Transverse colon (tissue), 4 donors: ENCODE results near the gene ATF6B. TPM values are rescaled to one million over a fixed set of nuclear protein-coding genes. Genes with fewer than 3 reads are reported as not detected.
A peak's percentile ranks its signal among the peaks of the same experiment; 100 is the strongest.

Experiments
- DNase-seq: peaks from one replicate; pipeline ENCODE4 v3.0.0-alpha.2; 2019
- H3K27ac ChIP-seq, 4 donors: fragments of 200-600 bp; sonication (generic); 2 replicates each; pipeline ENCODE4 v1.5.1; 2016 to 2018; ENCODE audit warnings: inconsistent platforms in 4 of 4
- H3K27me3 ChIP-seq: fragments of 200-600 bp; sonication (generic); 2 replicates; pipeline ENCODE4 v1.5.1; 2017; ENCODE audit warnings: inconsistent platforms
- H3K36me3 ChIP-seq, 4 donors: fragments of 200-600 bp; sonication (generic); 2 replicates each; pipeline ENCODE4 v1.5.1; 2017 to 2019; ENCODE audit warnings: inconsistent platforms in 4 of 4
- H3K4me1 ChIP-seq, 4 donors: fragments of 200-600 bp; sonication (generic); 2 replicates each; pipeline ENCODE4 v1.5.1; 2017 to 2020; ENCODE audit warnings: inconsistent platforms in 4 of 4
- H3K4me3 ChIP-seq, 4 donors: fragments of 200-600 bp; sonication (generic); 1 replicate in 1 of 4; 2 replicates in 3 of 4; pipeline versions ENCODE4 v1.5.1 to v1.6.1; 2017 to 2019; ENCODE audit warnings: inconsistent platforms in 4 of 4
- H3K9me3 ChIP-seq, 2 donors: fragments of 200-600 bp; sonication (generic); 2 replicates each; pipeline ENCODE4 v1.5.1; 2017 to 2019; ENCODE audit warnings: inconsistent platforms in 2 of 2
- CTCF ChIP-seq, 5 experiments: fragments of 200-600 bp in 3 of 5; fragments of 450-650 bp in 2 of 5; sonication (generic) in 3 of 5; IDR thresholded peaks; 1 replicate in 2 of 5; 2 replicates in 3 of 5; pipeline ENCODE4 v1.5.1; 2016 to 2017; ENCODE audit warnings: antibody characterized with exemption in 5 of 5, inconsistent platforms in 3 of 5, mild to moderate bottlenecking in 2 of 5, moderate library complexity in 1 of 5
- EP300 ChIP-seq: sonication (generic); formaldehyde crosslinking; IDR thresholded peaks from one replicate; pipeline ENCODE4 v1.6.1; 2017; ENCODE audit warnings: antibody characterized with exemption, low read depth
- POLR2A ChIP-seq: fragments of 450-650 bp; IDR thresholded peaks from one replicate; pipeline ENCODE4 v1.6.1; 2016; ENCODE audit warnings: antibody characterized with exemption, mild to moderate bottlenecking, moderate library complexity
- POLR2AphosphoS5 ChIP-seq, 3 donors: sonication (generic); formaldehyde crosslinking; IDR thresholded peaks; one replicate each; pipeline ENCODE4 v1.6.1; 2016; ENCODE audit warnings: antibody characterized with exemption in 3 of 3
- WGBS, 2 donors: methylation state at CpG; one replicate each; pipeline ENCODE4 v1.1.5; 2018; ENCODE audit warnings: low coverage in 1 of 2; 5-methylcytosine and 5-hydroxymethylcytosine counted together
- in situ Hi-C, 4 donors: fragments of 200-750 bp; cut with MboI; loops; one replicate each; pipeline versions ENCODE4 v1.15.0 to v1.15.1; 2017; ENCODE audit warnings: low sequenced_read_pairs in 3 of 4, low pct_ligation_motif_present in 1 of 4, low pct_unique_long_range_greater_than_20kb in 1 of 4
- intact Hi-C: fragments of 100-400 bp; cut with DNase I; formaldehyde crosslinking; loops from one replicate; pipeline ENCODE4 v1.15.1; 2023; ENCODE audit warnings: low total_unique reads
- total RNA-seq, 4 donors: library from RNA; depleted of rRNA; stranded (reverse); fragments of >200 nt; gene quantifications; one replicate each; pipeline ENCODE4 v1.1.0, GENCODE V29; 2016

Gene ATF6B
- total RNA-seq, 4 donors from 2014 or later = 59.0 to 139 (median 98.5) TPM

GRCh38 chr6:32083812-32084768 lies 44.0 kb downstream of the ATF6B start:
- Histone ChIP-seq H3K4me3 (no peak overlapping the region), H3K27ac (peak overlapping the region in 1 of 4 donors; percentile 53), H3K27me3 (peaks cover 16% of the 10 kb centered on the region), H3K4me1 (peaks cover 0 to 22% (median 14%) of the 10 kb centered on the region in 4 donors), H3K36me3 (no peaks in the 10 kb centered on the region), H3K9me3 (no peaks in the 10 kb centered on the region)
- in situ Hi-C loops (no loop called here), intact Hi-C loops (no loop called here)
- TF ChIP-seq POLR2AphosphoS5 (IDR thresholded peaks at IDR 0.05) (no peak), CTCF (IDR thresholded peaks at IDR 0.05) (no peak), EP300 (no peak), POLR2A (no peak)
- 80 to 91% methylated on average over 1 to 22 of the region's 22 CpGs for WGBS, 2 donors
- DNase-seq = no peak

GRCh38 chr6:32082935-32083334 lies 45.1 kb downstream of the ATF6B start:
- in situ Hi-C loops = no loop called here
- no peak for DNase-seq
- Histone ChIP-seq H3K4me3 (no peak overlapping the region), H3K9me3 (no peaks in the 10 kb centered on the region), H3K27ac (peak overlapping the region; percentile 46 to 73 (median 55)), H3K4me1 (peaks cover 0 to 20% (median 13%) of the 10 kb centered on the region in 4 donors), H3K27me3 (peaks cover 14% of the 10 kb centered on the region), H3K36me3 (no peaks in the 10 kb centered on the region)
- intact Hi-C loops = no loop called here
- WGBS, 2 donors = 80% methylated on average over 9 of the region's 9 CpGs; no CpG with 5 or more reads in 1 of the 2 donors
- TF ChIP-seq POLR2AphosphoS5 (IDR thresholded peaks at IDR 0.05) (no peak), CTCF (IDR thresholded peaks at IDR 0.05) (no peak), POLR2A (no peak), EP300 (no peak)

GRCh38 chr6:32082478-32082877 lies 45.6 kb downstream of the ATF6B start:
- intact Hi-C loops = no loop called here
- H3K36me3 ChIP-seq = no peaks in the 10 kb centered on the region
- H3K9me3 ChIP-seq = no peaks in the 10 kb centered on the region
- TF ChIP-seq POLR2A (no peak), EP300 (no peak), POLR2AphosphoS5 (IDR thresholded peaks at IDR 0.05) (no peak), CTCF (IDR thresholded peaks at IDR 0.05) (no peak)
- H3K4me3 ChIP-seq = no peak overlapping the region
- H3K4me1 ChIP-seq = peaks cover 0 to 17% (median 9%) of the 10 kb centered on the region in 4 donors
- in situ Hi-C loops = no loop called here
- DNase-seq = no peak
- peak overlapping the region; percentile 46 to 73 (median 55) for H3K27ac ChIP-seq
- peaks cover 12% of the 10 kb centered on the region for H3K27me3 ChIP-seq
- 53 to 58% methylated on average over 3 to 6 of the region's 6 CpGs for WGBS, 2 donors

GRCh38 chr6:32081168-32081990 lies 46.7 kb downstream of the ATF6B start:
- peaks cover 7% of the 10 kb centered on the region for H3K27me3 ChIP-seq
- intact Hi-C loops (no loop called here), in situ Hi-C loops (no loop called here)
- WGBS, 2 donors = 80 to 81% methylated on average over 1 to 14 of the region's 22 CpGs
- peak; percentile 41 for DNase-seq
- no peak overlapping the region for H3K4me3 ChIP-seq
- H3K9me3 ChIP-seq = no peaks in the 10 kb centered on the region
- H3K36me3 ChIP-seq = no peaks in the 10 kb centered on the region
- peak overlapping the region; percentile 46 to 73 (median 55) for H3K27ac ChIP-seq
- H3K4me1 ChIP-seq = peaks cover 0 to 9% (median 2%) of the 10 kb centered on the region in 4 donors
- no peak for TF ChIP-seq CTCF (IDR thresholded peaks at IDR 0.05)
- no peak for TF ChIP-seq POLR2A
- no peak for TF ChIP-seq POLR2AphosphoS5 (IDR thresholded peaks at IDR 0.05)
- no peak for TF ChIP-seq EP300
